HEK293T (cell line): Measurements from ENCODE around the gene SPEM2.
A peak's percentile ranks its signal among the peaks of the same experiment; 100 is the strongest.

Source experiments
- CTCF ChIA-PET: fragments of 350-600 bp; formaldehyde crosslinking; extraction: SDS; loops from one replicate; lab custom pipeline; 2021; ENCODE audit warnings: antibody characterized with exemption, inconsistent platforms; lab: Yijun Ruan, JAX
- POLR2A ChIA-PET: fragments of 350-600 bp; formaldehyde crosslinking; extraction: SDS; loops from one replicate; lab custom pipeline; 2020; ENCODE audit warnings: antibody characterized with exemption, inconsistent platforms; lab: Yijun Ruan, JAX
- DNase-seq: peaks from one replicate; pipeline ENCODE4 v3.0.0; 2012; ENCODE audit warnings: mixed read lengths; ENCODE audit errors: extremely low spot score
- ARNT ChIP-seq: fragments of 450-650 bp; IDR thresholded peaks from 2 replicates; pipeline ENCODE4 v1.6.1; 2017; ENCODE audit warnings: mild to moderate bottlenecking
- BHLHE40 ChIP-seq: fragments of 450-650 bp; IDR thresholded peaks from 2 replicates; pipeline ENCODE4 v1.6.1; 2016; ENCODE audit warnings: mild to moderate bottlenecking, moderate library complexity, borderline replicate concordance
- CTBP1 ChIP-seq: fragments of 450-650 bp; IDR thresholded peaks from 2 replicates; pipeline ENCODE4 v1.6.1; 2016; ENCODE audit warnings: borderline replicate concordance
- ELF4 ChIP-seq: fragments of 450-650 bp; IDR thresholded peaks from 2 replicates; pipeline ENCODE4 v1.6.1; 2017; ENCODE audit warnings: antibody characterized with exemption
- FOXA1 ChIP-seq: fragments of 450-650 bp; IDR thresholded peaks from 2 replicates; pipeline ENCODE4 v1.6.1; 2016; ENCODE audit warnings: mild to moderate bottlenecking
- FOXK2 ChIP-seq: fragments of 450-650 bp; IDR thresholded peaks from 2 replicates; pipeline ENCODE4 v1.6.1; 2016; ENCODE audit warnings: mild to moderate bottlenecking
- FOXM1 ChIP-seq: fragments of 450-650 bp; IDR thresholded peaks from 2 replicates; pipeline ENCODE4 v1.6.1; 2017; ENCODE audit warnings: mild to moderate bottlenecking, borderline replicate concordance
- HDGF ChIP-seq: fragments of 450-650 bp; IDR thresholded peaks from 2 replicates; pipeline ENCODE4 v1.6.1; 2017; ENCODE audit warnings: antibody characterized with exemption, borderline replicate concordance
- L3MBTL2 ChIP-seq: fragments of 450-650 bp; conservative IDR thresholded peaks from 2 replicates; pipeline ENCODE4 v1.6.1; 2016; ENCODE audit warnings: mild to moderate bottlenecking
- LEF1 ChIP-seq: fragments of 450-650 bp; IDR thresholded peaks from 2 replicates; pipeline ENCODE4 v1.6.1; 2017; ENCODE audit warnings: mild to moderate bottlenecking, borderline replicate concordance
- NFRKB ChIP-seq: fragments of 450-650 bp; IDR thresholded peaks from 2 replicates; pipeline ENCODE4 v1.6.1; 2016; ENCODE audit warnings: mild to moderate bottlenecking, moderate library complexity
- PKNOX1 ChIP-seq: fragments of 450-650 bp; IDR thresholded peaks from 2 replicates; pipeline ENCODE4 v1.6.1; 2016
- SP1 ChIP-seq: fragments of 450-650 bp; IDR thresholded peaks from 2 replicates; pipeline ENCODE4 v1.6.1; 2017
- SUZ12 ChIP-seq: fragments of 450-650 bp; IDR thresholded peaks from 2 replicates; pipeline ENCODE4 v1.6.1; 2016; ENCODE audit warnings: mild to moderate bottlenecking
- TARDBP ChIP-seq: fragments of 450-650 bp; IDR thresholded peaks from 2 replicates; pipeline ENCODE4 v1.6.1; 2016
- ZNF384 ChIP-seq: fragments of 450-650 bp; IDR thresholded peaks from 2 replicates; pipeline ENCODE4 v1.6.1; 2016

SPEM2 gene

GRCh38 chr17:7440834-7441195 lies 15.4 kb downstream of the SPEM2 start:
- peak; percentile 25 for DNase-seq
- ChIA-PET POLR2A (interaction anchor here (0.6 to 7.5 kb wide), 16 partner anchors 11 to 133 kb away, joined by 3 to 55 read pairs (median 4); partner anchors contain the start of genes POLR2A, SLC35G6, TMEM256 and TMEM95), CTCF (interaction anchor here (0.9 kb wide), 1 partner anchor 85 kb away, joined by 3 read pairs; no protein-coding TSS in a partner anchor)
- TF ChIP-seq FOXK2 = no peak
- TF ChIP-seq ELF4 = no peak
- TF ChIP-seq NFRKB = no peak
- TF ChIP-seq PKNOX1 = peak; percentile 43; the same call in 1 of the 2 replicates
- no peak for TF ChIP-seq BHLHE40
- TF ChIP-seq L3MBTL2 = no peak

GRCh38 chr17:7441266-7441665 lies 15.8 kb downstream of the SPEM2 start:
- DNase-seq = no peak
- ChIA-PET CTCF (interaction anchor here (0.9 kb wide), 1 partner anchor 86 kb away, joined by 3 read pairs; no protein-coding TSS in a partner anchor), POLR2A (interaction anchor here (0.6 to 7.5 kb wide), 16 partner anchors 11 to 132 kb away, joined by 3 to 55 read pairs (median 4); partner anchors contain the start of genes POLR2A, SLC35G6, TMEM256 and TMEM95)
- TF ChIP-seq HDGF = no peak
- no peak for TF ChIP-seq FOXK2
- no peak for TF ChIP-seq FOXM1
- TF ChIP-seq ARNT = no peak
- no peak for TF ChIP-seq SUZ12
- no peak for TF ChIP-seq LEF1
- TF ChIP-seq L3MBTL2 = no peak

- no peak for DNase-seq
- ChIA-PET CTCF (no interaction called here), POLR2A (interaction anchor here (1.0 to 7.5 kb wide), 5 partner anchors 13 to 91 kb away, joined by 3 to 55 read pairs (median 18); partner anchors contain the start of genes POLR2A, SLC35G6, TMEM256 and ZBTB4)
- TF ChIP-seq NFRKB = no peak
- TF ChIP-seq SUZ12 = no peak
- TF ChIP-seq TARDBP = no peak
- no peak for TF ChIP-seq SP1
- no peak for TF ChIP-seq FOXA1
- TF ChIP-seq CTBP1 = no peak
- TF ChIP-seq PKNOX1 = no peak
Measured at GRCh38 chr17:7442142-7442541, 16.7 kb downstream of the SPEM2 start.

GRCh38 chr17:7443499-7444485 lies 18.4 kb downstream of the SPEM2 start:
- TF ChIP-seq PKNOX1 (no peak), LEF1 (no peak), SUZ12 (no peak), SP1 (no peak), NFRKB (no peak), BHLHE40 (no peak), ZNF384 (no peak), FOXA1 (no peak), ELF4 (no peak), HDGF (no peak), FOXM1 (no peak), CTBP1 (no peak)
- ChIA-PET CTCF (interaction anchor here (1.0 to 1.5 kb wide), 2 partner anchors 8 to 116 kb away, joined by 4 to 6 read pairs; partner anchors contain the start of gene TMEM102), POLR2A (interaction anchor here (0.6 to 4.1 kb wide), 9 partner anchors 8 to 114 kb away, joined by 3 to 18 read pairs (median 4); partner anchors contain the start of genes POLR2A, SPEM2, TMEM102 and TMEM256)
- no peak for DNase-seq

DNA sequence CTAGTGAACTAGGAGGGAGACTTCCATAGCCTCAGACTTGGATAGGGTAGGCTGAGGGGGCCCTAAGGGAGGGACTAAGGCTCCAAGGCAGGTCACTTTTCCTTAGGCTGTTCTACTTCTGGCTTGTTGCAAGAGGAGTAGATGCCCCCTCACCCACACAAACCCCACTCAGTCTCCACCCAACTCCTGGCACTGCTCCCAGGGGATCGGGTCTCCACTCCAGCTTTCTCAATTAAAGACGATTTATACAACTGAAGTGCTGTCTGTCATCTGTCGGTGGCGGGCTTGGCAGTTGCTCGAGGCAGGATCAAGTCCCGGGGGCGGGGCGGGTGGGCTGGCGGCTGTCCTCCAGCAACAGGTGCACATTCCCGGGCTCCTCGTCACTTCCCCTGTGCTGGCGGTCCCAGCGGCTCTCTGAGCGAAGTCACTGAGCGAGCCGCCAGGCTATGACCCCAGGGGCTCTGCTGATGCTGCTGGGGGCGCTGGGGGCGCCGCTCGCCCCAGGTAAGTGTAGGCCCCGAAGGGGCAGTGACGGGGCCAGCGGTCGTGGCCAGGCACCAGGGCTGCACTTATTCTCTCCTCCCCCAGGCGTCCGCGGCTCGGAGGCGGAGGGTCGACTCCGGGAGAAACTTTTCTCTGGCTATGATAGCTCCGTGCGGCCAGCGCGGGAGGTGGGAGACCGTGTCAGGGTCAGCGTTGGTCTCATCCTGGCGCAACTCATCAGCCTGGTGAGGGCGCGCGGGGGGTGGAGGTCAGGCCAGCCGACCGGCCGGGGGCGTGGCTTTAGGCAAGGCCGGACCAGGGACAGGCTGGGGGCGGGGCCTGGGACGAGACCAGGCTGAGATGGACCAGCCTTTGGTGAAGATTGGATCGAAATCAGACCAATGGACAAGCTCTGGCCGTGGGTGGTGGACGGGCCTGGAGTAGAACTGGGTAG lies 19.5 kb downstream of the SPEM2 start, which contains the start of gene CHRNB1:
Gene CHRNB1, plus strand, starts transcription at position 380 of the 937 bp plus-strand sequence. Its CDS starts 67 bp downstream, at position 447.
- POLR2A ChIA-PET = interaction anchor here (0.9 to 4.1 kb wide), 13 partner anchors 9 to 116 kb away, joined by 3 to 18 read pairs (median 5); partner anchors contain the start of genes POLR2A, SPEM2, TMEM102 and TMEM256
- CTCF ChIA-PET = interaction anchor here (1.0 to 1.5 kb wide), 3 partner anchors 10 to 115 kb away, joined by 3 to 6 read pairs (median 4); partner anchors contain the start of genes TMEM102 and TMEM95
- no peak for TF ChIP-seq SP1
- peak; percentile 47; the same call in 1 of the 2 replicates for TF ChIP-seq PKNOX1
- TF ChIP-seq FOXK2 = no peak
- TF ChIP-seq ELF4 = no peak
- TF ChIP-seq NFRKB = no peak
- TF ChIP-seq FOXA1 = no peak
- peak; percentile 40 for DNase-seq
